ENCODE measurements around the gene MYH16. TPM values are rescaled to one million over a fixed set of nuclear protein-coding genes. Genes with fewer than 3 reads are reported as not detected.

Gene MYH16
- total and polyA plus RNA-seq, 4 donors, result not detected

DNA sequence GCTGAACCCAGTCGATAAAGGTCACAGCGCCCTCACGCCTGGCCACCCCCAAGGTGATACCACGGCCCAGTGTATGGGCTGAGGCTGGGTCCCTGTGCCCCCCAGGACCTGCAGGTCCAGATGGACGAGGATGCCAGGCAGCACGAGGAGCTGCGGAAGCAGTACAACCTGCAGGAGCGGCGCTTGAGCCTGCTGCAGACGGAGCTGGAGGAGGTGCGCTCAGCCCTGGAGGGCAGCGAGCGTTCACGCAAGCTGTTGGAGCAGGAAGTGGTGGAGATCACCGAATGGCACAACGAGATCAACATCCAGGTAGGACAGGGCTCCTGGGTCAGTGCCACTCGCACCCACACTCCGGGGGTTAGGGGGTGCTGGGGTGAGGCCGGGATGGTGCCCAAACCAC is 28.9 kb downstream of the MYH16 start:
- WGBS, result 92% methylated on average over 19 of the region's 19 CpGs
- H3K9ac ChIP-seq (ENCODE audit: low read depth in 1 of 2, low read length in 2 of 2), result no peak overlapping the region

DNA sequence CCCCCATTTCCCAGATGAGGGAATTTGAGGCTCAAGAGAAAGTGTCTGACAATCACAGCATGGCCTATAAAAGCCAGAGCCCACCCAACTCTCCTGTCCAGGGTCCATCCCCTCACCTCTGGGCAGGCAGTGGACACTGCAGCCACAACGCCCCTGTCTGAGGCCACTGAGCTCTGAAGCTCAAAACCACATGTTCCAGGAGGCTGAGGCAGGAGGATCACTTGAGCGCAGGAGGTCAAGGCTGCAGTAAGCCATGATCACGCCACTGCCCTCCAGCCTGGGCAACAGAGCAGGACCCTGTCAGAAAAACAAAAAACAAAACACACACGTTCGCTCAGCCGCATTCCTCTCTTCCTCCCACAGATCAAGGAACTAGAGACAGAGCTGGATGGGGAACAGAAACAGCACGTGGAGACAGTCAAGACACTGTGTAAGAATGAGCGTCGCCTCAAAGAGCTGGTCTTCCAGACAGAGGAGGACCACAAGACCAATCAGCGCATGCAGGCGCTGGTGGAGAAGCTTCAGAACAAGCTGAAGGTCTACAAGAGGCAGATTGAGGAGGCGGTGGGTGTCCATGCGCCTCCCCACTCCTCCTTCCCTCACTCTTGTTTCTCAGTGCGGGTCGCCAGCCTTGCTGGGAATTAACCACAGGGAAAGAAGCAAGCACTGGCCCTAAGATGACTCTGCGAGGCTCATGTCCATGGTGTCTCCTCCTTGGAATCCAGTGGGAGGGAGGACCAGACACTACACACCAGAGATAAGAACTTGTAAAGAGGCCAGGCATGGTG is 33.0 kb downstream of the MYH16 start:
- WGBS, result 91% methylated on average over 16 of the region's 16 CpGs
- peaks cover 0 to 4% (median 0%) of the 10 kb centered on the region in 4 donors for H3K9me3 ChIP-seq (ENCODE audit: control insufficient read depth in 4 of 4, low read length in 3 of 4)
- no peaks in the 10 kb centered on the region for H3K36me3 ChIP-seq (ENCODE audit: control insufficient read depth in 4 of 4, insufficient read depth in 3 of 4, low read depth in 1 of 4, low read length in 3 of 4)
- H3K27me3 ChIP-seq (ENCODE audit: control insufficient read depth in 4 of 4, insufficient read depth in 4 of 4, low read length in 3 of 4), result no peaks in the 10 kb centered on the region
- no peaks in the 10 kb centered on the region for H3K4me1 ChIP-seq (ENCODE audit: control insufficient read depth in 4 of 4, insufficient read depth in 4 of 4, low read length in 3 of 4)
- no peak for DNase-seq (ENCODE audit: low spot score)
- H3K27ac ChIP-seq (ENCODE audit: low read depth in 1 of 2, low read length in 2 of 2), result no peak overlapping the region
- TF ChIP-seq RXRA (IDR thresholded peaks at IDR 0.05) (no peak), NR2F2 (IDR thresholded peaks at IDR 0.05) (no peak)
- H3K4me3 ChIP-seq (ENCODE audit: low read depth in 1 of 3, low read length in 3 of 3), result no peak overlapping the region
- no peak overlapping the region for H3K9ac ChIP-seq (ENCODE audit: low read depth in 1 of 2, low read length in 2 of 2)

More for the DNA sequence above, 28.9 kb downstream of the MYH16 start:
- Histone ChIP-seq H3K9me3 (ENCODE audit: control insufficient read depth in 4 of 4, low read length in 3 of 4) (no peaks in the 10 kb centered on the region), H3K4me3 (ENCODE audit: low read depth in 1 of 3, low read length in 3 of 3) (no peak overlapping the region), H3K36me3 (ENCODE audit: control insufficient read depth in 4 of 4, insufficient read depth in 3 of 4, low read depth in 1 of 4, low read length in 3 of 4) (no peaks in the 10 kb centered on the region), H3K27ac (ENCODE audit: low read depth in 1 of 2, low read length in 2 of 2) (no peak overlapping the region), H3K27me3 (ENCODE audit: control insufficient read depth in 4 of 4, insufficient read depth in 4 of 4, low read length in 3 of 4) (no peaks in the 10 kb centered on the region), H3K4me1 (ENCODE audit: control insufficient read depth in 4 of 4, insufficient read depth in 4 of 4, low read length in 3 of 4) (no peaks in the 10 kb centered on the region)
- TF ChIP-seq, protein P1, sequence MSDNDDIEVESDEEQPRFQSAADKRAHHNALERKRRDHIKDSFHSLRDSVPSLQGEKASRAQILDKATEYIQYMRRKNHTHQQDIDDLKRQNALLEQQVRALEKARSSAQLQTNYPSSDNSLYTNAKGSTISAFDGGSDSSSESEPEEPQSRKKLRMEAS (IDR thresholded peaks at IDR 0.05), result no peak
- no peak for TF ChIP-seq NR2F2 (IDR thresholded peaks at IDR 0.05)
- TF ChIP-seq, protein P2, sequence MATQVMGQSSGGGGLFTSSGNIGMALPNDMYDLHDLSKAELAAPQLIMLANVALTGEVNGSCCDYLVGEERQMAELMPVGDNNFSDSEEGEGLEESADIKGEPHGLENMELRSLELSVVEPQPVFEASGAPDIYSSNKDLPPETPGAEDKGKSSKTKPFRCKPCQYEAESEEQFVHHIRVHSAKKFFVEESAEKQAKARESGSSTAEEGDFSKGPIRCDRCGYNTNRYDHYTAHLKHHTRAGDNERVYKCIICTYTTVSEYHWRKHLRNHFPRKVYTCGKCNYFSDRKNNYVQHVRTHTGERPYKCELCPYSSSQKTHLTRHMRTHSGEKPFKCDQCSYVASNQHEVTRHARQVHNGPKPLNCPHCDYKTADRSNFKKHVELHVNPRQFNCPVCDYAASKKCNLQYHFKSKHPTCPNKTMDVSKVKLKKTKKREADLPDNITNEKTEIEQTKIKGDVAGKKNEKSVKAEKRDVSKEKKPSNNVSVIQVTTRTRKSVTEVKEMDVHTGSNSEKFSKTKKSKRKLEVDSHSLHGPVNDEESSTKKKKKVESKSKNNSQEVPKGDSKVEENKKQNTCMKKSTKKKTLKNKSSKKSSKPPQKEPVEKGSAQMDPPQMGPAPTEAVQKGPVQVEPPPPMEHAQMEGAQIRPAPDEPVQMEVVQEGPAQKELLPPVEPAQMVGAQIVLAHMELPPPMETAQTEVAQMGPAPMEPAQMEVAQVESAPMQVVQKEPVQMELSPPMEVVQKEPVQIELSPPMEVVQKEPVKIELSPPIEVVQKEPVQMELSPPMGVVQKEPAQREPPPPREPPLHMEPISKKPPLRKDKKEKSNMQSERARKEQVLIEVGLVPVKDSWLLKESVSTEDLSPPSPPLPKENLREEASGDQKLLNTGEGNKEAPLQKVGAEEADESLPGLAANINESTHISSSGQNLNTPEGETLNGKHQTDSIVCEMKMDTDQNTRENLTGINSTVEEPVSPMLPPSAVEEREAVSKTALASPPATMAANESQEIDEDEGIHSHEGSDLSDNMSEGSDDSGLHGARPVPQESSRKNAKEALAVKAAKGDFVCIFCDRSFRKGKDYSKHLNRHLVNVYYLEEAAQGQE (IDR thresholded peaks at IDR 0.05), result no peak
- TF ChIP-seq, protein P3, sequence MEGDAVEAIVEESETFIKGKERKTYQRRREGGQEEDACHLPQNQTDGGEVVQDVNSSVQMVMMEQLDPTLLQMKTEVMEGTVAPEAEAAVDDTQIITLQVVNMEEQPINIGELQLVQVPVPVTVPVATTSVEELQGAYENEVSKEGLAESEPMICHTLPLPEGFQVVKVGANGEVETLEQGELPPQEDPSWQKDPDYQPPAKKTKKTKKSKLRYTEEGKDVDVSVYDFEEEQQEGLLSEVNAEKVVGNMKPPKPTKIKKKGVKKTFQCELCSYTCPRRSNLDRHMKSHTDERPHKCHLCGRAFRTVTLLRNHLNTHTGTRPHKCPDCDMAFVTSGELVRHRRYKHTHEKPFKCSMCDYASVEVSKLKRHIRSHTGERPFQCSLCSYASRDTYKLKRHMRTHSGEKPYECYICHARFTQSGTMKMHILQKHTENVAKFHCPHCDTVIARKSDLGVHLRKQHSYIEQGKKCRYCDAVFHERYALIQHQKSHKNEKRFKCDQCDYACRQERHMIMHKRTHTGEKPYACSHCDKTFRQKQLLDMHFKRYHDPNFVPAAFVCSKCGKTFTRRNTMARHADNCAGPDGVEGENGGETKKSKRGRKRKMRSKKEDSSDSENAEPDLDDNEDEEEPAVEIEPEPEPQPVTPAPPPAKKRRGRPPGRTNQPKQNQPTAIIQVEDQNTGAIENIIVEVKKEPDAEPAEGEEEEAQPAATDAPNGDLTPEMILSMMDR (IDR thresholded peaks at IDR 0.05; ENCODE audit: low read depth, low read length, missing input control), result no peak
- no peak for TF ChIP-seq GABPA (IDR thresholded peaks at IDR 0.05 in 1 of 2, conservative IDR thresholded peaks at IDR 0.05 in 1 of 2)
- TF ChIP-seq HNF4A (conservative IDR thresholded peaks at IDR 0.05), result no peak
- DNase-seq (ENCODE audit: low spot score), result no peak

DNA sequence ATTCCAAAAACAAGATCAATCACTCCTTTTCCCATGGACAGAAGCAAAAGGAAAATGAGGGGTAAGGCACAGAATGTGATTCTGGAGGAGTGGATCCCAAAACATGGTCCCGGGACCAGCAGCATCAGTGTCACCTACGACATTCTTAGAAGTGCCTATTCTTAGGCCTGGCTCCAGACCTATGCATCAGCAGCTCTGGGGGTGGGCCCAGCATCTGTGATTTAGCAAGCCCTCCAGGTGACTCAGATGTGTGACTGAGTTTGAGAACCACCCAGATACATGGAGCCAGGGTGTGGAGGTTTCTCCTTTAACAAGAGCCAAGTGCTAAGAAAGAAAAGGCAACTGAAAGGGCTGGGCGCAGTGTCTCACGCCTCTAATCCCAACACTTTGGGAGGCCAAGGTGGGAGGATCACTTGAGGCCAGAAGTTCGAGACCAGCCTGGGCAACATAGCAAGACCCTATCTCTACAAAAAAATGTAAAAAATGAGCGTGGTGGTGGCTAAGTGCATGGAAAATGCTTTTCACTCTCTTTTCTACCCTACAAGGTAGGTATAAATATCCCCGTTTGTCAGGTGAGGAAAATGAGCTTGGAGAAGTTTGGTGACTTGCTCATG is 35.9 kb downstream of the MYH16 start:
- no peak overlapping the region for H3K4me3 ChIP-seq (ENCODE audit: low read depth in 1 of 3, low read length in 3 of 3)
- no peaks in the 10 kb centered on the region for H3K27me3 ChIP-seq (ENCODE audit: control insufficient read depth in 4 of 4, insufficient read depth in 4 of 4, low read length in 3 of 4)
- no peak for DNase-seq (ENCODE audit: low spot score)
- WGBS, result 94% methylated on average over 7 of the region's 7 CpGs
- H3K4me1 ChIP-seq (ENCODE audit: control insufficient read depth in 4 of 4, insufficient read depth in 4 of 4, low read length in 3 of 4), result peaks cover 0 to 5% (median 2%) of the 10 kb centered on the region in 4 donors
- no peak overlapping the region for H3K27ac ChIP-seq (ENCODE audit: low read depth in 1 of 2, low read length in 2 of 2)
- H3K9ac ChIP-seq (ENCODE audit: low read depth in 1 of 2, low read length in 2 of 2), result no peak overlapping the region
- peaks cover 0 to 4% (median 0%) of the 10 kb centered on the region in 4 donors for H3K9me3 ChIP-seq (ENCODE audit: control insufficient read depth in 4 of 4, low read length in 3 of 4)
- no peaks in the 10 kb centered on the region for H3K36me3 ChIP-seq (ENCODE audit: control insufficient read depth in 4 of 4, insufficient read depth in 3 of 4, low read depth in 1 of 4, low read length in 3 of 4)
- no peak for TF ChIP-seq YY1 (IDR thresholded peaks at IDR 0.05)
- TF ChIP-seq SP1 (IDR thresholded peaks at IDR 0.05), result no peak
- TF ChIP-seq, protein P4, sequence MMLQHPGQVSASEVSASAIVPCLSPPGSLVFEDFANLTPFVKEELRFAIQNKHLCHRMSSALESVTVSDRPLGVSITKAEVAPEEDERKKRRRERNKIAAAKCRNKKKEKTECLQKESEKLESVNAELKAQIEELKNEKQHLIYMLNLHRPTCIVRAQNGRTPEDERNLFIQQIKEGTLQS (IDR thresholded peaks at IDR 0.05), result no peak
- no peak for TF ChIP-seq RAD21 (IDR thresholded peaks at IDR 0.05)
- TF ChIP-seq, protein P3 (IDR thresholded peaks at IDR 0.05; ENCODE audit: low read depth, low read length, missing input control), result no peak
- TF ChIP-seq NR2F2 (IDR thresholded peaks at IDR 0.05), result no peak
- TF ChIP-seq HNF4A (conservative IDR thresholded peaks at IDR 0.05), result no peak
- no peak for TF ChIP-seq EGR1 (IDR thresholded peaks at IDR 0.05; ENCODE audit: low read depth in 2 of 2)
- TF ChIP-seq, protein P5, sequence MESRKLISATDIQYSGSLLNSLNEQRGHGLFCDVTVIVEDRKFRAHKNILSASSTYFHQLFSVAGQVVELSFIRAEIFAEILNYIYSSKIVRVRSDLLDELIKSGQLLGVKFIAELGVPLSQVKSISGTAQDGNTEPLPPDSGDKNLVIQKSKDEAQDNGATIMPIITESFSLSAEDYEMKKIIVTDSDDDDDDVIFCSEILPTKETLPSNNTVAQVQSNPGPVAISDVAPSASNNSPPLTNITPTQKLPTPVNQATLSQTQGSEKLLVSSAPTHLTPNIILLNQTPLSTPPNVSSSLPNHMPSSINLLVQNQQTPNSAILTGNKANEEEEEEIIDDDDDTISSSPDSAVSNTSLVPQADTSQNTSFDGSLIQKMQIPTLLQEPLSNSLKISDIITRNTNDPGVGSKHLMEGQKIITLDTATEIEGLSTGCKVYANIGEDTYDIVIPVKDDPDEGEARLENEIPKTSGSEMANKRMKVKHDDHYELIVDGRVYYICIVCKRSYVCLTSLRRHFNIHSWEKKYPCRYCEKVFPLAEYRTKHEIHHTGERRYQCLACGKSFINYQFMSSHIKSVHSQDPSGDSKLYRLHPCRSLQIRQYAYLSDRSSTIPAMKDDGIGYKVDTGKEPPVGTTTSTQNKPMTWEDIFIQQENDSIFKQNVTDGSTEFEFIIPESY (IDR thresholded peaks at IDR 0.05), result no peak
- no peak for TF ChIP-seq RXRA (IDR thresholded peaks at IDR 0.05)
- TF ChIP-seq JUND (IDR thresholded peaks at IDR 0.05), result no peak
- no peak for TF ChIP-seq HNF4G (IDR thresholded peaks at IDR 0.05)
- TF ChIP-seq FOXA2 (IDR thresholded peaks at IDR 0.05), result no peak
